ENCODE results near the gene NAA40. TPM values are rescaled to one million over a fixed set of nuclear protein-coding genes. Genes with fewer than 3 reads are reported as not detected.

NAA40 gene
- total and polyA plus RNA-seq, 2 experiments from 2014 or later, result 10.1 to 24.6 TPM

DNA sequence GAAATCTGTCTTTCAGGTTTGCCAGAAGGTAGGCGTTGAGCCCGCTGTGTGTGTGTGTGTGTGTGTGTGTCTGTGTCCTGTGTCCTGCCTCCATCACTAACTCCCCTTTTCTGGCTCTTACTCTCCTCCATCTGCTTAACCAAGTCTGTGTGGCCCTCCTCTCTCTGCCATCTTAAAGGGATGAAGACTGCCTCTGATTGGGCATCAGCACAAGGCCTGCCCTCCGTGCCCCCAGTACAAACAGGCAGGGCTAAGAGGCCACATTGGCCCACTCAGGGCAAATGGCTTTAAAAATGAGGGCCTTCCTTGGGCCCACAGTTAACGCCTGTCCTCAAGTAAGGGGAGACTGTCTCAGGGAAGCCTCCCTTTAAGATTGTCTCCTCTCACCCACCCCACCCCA, 32.7 kb upstream of the NAA40 start:
- DNase-seq (ENCODE audit: low spot score), result no peak
- peaks cover 24% of the 10 kb centered on the region for H3F3A ChIP-seq (replicated peaks; ENCODE audit: low read depth)
- no peaks in the 10 kb centered on the region; the same call in 1 of the 2 replicates for H3K36me3 ChIP-seq (ENCODE audit: insufficient read depth)
- no peaks in the 10 kb centered on the region for H3K79me2 ChIP-seq (replicated peaks; ENCODE audit: insufficient read depth)
- ATAC-seq, result no peak
- Mint-ChIP-seq H3K4me1 (peaks cover 54% of the 10 kb centered on the region), H3K36me3 (ENCODE audit: low read depth) (peaks cover 44% of the 10 kb centered on the region), H3K27ac (peak overlapping the region; percentile 88), H3K4me3 (no peak overlapping the region), H3K9me3 (no peaks in the 10 kb centered on the region), H3K27me3 (ENCODE audit: insufficient read depth, low read depth, poor library complexity) (peaks cover 22% of the 10 kb centered on the region)
- peaks cover 7% of the 10 kb centered on the region; the same call in 1 of the 2 replicates for H4K20me1 ChIP-seq (replicated peaks; ENCODE audit: insufficient read depth)
- H3K4me1 ChIP-seq (ENCODE audit: insufficient read depth), result peaks cover 52% of the 10 kb centered on the region
- H3K27ac ChIP-seq (ENCODE audit: low read depth), result no peak overlapping the region; the same call in 1 of the 2 replicates
- H3K27me3 ChIP-seq (ENCODE audit: insufficient read depth), result no peaks in the 10 kb centered on the region
- no peak overlapping the region for H2AFZ ChIP-seq
- no peak overlapping the region; the same call in 1 of the 2 replicates for H3K4me2 ChIP-seq
- no peak for TF ChIP-seq NANOG (IDR thresholded peaks at IDR 0.05; ENCODE audit: borderline replicate concordance)
- no peak for TF ChIP-seq JUNB (IDR thresholded peaks at IDR 0.05; ENCODE audit: unreplicated experiment)
- TF ChIP-seq, protein P1, sequence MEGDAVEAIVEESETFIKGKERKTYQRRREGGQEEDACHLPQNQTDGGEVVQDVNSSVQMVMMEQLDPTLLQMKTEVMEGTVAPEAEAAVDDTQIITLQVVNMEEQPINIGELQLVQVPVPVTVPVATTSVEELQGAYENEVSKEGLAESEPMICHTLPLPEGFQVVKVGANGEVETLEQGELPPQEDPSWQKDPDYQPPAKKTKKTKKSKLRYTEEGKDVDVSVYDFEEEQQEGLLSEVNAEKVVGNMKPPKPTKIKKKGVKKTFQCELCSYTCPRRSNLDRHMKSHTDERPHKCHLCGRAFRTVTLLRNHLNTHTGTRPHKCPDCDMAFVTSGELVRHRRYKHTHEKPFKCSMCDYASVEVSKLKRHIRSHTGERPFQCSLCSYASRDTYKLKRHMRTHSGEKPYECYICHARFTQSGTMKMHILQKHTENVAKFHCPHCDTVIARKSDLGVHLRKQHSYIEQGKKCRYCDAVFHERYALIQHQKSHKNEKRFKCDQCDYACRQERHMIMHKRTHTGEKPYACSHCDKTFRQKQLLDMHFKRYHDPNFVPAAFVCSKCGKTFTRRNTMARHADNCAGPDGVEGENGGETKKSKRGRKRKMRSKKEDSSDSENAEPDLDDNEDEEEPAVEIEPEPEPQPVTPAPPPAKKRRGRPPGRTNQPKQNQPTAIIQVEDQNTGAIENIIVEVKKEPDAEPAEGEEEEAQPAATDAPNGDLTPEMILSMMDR (conservative IDR thresholded peaks at IDR 0.05; ENCODE audit: low read depth in 2 of 2), result no peak
- TF ChIP-seq, protein P2, sequence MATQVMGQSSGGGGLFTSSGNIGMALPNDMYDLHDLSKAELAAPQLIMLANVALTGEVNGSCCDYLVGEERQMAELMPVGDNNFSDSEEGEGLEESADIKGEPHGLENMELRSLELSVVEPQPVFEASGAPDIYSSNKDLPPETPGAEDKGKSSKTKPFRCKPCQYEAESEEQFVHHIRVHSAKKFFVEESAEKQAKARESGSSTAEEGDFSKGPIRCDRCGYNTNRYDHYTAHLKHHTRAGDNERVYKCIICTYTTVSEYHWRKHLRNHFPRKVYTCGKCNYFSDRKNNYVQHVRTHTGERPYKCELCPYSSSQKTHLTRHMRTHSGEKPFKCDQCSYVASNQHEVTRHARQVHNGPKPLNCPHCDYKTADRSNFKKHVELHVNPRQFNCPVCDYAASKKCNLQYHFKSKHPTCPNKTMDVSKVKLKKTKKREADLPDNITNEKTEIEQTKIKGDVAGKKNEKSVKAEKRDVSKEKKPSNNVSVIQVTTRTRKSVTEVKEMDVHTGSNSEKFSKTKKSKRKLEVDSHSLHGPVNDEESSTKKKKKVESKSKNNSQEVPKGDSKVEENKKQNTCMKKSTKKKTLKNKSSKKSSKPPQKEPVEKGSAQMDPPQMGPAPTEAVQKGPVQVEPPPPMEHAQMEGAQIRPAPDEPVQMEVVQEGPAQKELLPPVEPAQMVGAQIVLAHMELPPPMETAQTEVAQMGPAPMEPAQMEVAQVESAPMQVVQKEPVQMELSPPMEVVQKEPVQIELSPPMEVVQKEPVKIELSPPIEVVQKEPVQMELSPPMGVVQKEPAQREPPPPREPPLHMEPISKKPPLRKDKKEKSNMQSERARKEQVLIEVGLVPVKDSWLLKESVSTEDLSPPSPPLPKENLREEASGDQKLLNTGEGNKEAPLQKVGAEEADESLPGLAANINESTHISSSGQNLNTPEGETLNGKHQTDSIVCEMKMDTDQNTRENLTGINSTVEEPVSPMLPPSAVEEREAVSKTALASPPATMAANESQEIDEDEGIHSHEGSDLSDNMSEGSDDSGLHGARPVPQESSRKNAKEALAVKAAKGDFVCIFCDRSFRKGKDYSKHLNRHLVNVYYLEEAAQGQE (IDR thresholded peaks at IDR 0.05; ENCODE audit: unreplicated experiment), result no peak
- no peak for TF ChIP-seq STAT1 (IDR thresholded peaks at IDR 0.05; ENCODE audit: unreplicated experiment)
- TF ChIP-seq ZNF114 (CRISPR knock-in tag; IDR thresholded peaks at IDR 0.05), result no peak
- TF ChIP-seq POLR2AphosphoS5 (IDR thresholded peaks at IDR 0.05; ENCODE audit: low read depth), result no peak
- TF ChIP-seq, protein P3, sequence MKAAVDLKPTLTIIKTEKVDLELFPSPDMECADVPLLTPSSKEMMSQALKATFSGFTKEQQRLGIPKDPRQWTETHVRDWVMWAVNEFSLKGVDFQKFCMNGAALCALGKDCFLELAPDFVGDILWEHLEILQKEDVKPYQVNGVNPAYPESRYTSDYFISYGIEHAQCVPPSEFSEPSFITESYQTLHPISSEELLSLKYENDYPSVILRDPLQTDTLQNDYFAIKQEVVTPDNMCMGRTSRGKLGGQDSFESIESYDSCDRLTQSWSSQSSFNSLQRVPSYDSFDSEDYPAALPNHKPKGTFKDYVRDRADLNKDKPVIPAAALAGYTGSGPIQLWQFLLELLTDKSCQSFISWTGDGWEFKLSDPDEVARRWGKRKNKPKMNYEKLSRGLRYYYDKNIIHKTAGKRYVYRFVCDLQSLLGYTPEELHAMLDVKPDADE (IDR thresholded peaks at IDR 0.05), result no peak
- no peak for TF ChIP-seq ZNF331 (CRISPR knock-in tag; IDR thresholded peaks at IDR 0.05; ENCODE audit: low read depth)
- TF ChIP-seq, protein P4, sequence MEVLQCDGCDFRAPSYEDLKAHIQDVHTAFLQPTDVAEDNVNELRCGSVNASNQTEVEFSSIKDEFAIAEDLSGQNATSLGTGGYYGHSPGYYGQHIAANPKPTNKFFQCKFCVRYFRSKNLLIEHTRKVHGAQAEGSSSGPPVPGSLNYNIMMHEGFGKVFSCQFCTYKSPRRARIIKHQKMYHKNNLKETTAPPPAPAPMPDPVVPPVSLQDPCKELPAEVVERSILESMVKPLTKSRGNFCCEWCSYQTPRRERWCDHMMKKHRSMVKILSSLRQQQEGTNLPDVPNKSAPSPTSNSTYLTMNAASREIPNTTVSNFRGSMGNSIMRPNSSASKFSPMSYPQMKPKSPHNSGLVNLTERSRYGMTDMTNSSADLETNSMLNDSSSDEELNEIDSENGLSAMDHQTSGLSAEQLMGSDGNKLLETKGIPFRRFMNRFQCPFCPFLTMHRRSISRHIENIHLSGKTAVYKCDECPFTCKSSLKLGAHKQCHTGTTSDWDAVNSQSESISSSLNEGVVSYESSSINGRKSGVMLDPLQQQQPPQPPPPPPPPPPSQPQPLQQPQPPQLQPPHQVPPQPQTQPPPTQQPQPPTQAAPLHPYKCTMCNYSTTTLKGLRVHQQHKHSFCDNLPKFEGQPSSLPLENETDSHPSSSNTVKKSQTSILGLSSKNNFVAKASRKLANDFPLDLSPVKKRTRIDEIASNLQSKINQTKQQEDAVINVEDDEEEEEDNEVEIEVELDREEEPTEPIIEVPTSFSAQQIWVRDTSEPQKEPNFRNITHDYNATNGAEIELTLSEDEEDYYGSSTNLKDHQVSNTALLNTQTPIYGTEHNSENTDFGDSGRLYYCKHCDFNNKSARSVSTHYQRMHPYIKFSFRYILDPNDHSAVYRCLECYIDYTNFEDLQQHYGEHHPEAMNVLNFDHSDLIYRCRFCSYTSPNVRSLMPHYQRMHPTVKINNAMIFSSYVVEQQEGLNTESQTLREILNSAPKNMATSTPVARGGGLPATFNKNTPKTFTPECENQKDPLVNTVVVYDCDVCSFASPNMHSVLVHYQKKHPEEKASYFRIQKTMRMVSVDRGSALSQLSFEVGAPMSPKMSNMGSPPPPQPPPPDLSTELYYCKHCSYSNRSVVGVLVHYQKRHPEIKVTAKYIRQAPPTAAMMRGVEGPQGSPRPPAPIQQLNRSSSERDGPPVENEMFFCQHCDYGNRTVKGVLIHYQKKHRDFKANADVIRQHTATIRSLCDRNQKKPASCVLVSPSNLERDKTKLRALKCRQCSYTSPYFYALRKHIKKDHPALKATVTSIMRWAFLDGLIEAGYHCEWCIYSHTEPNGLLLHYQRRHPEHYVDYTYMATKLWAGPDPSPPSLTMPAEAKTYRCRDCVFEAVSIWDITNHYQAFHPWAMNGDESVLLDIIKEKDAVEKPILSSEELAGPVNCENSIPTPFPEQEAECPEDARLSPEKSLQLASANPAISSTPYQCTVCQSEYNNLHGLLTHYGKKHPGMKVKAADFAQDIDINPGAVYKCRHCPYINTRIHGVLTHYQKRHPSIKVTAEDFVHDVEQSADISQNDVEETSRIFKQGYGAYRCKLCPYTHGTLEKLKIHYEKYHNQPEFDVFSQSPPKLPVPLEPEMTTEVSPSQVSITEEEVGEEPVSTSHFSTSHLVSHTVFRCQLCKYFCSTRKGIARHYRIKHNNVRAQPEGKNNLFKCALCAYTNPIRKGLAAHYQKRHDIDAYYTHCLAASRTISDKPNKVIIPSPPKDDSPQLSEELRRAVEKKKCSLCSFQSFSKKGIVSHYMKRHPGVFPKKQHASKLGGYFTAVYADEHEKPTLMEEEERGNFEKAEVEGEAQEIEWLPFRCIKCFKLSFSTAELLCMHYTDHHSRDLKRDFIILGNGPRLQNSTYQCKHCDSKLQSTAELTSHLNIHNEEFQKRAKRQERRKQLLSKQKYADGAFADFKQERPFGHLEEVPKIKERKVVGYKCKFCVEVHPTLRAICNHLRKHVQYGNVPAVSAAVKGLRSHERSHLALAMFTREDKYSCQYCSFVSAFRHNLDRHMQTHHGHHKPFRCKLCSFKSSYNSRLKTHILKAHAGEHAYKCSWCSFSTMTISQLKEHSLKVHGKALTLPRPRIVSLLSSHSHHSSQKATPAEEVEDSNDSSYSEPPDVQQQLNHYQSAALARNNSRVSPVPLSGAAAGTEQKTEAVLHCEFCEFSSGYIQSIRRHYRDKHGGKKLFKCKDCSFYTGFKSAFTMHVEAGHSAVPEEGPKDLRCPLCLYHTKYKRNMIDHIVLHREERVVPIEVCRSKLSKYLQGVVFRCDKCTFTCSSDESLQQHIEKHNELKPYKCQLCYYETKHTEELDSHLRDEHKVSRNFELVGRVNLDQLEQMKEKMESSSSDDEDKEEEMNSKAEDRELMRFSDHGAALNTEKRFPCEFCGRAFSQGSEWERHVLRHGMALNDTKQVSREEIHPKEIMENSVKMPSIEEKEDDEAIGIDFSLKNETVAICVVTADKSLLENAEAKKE (CRISPR knock-in tag; IDR thresholded peaks at IDR 0.05), result no peak
- TF ChIP-seq EZH2phosphoT487 (IDR thresholded peaks at IDR 0.05; ENCODE audit: unreplicated experiment), result no peak
- no peak for TF ChIP-seq EZH2 (IDR thresholded peaks at IDR 0.05; ENCODE audit: low read depth, unreplicated experiment)
- no peak for TF ChIP-seq CREB1 (CRISPR knock-in tag; IDR thresholded peaks at IDR 0.05; ENCODE audit: low read depth)
- H3K9me2 ChIP-seq (ENCODE audit: insufficient read depth), result no peaks in the 10 kb centered on the region
- no peak overlapping the region for H3K4me3 ChIP-seq

Data from GM23338 (cell line).